DND-41 (cell line): ENCODE measurements around the gene TTC39B.

Source experiments
- ATAC-seq: fragments of 200-7000 bp; cut with Tn5 transposase; 3 replicates; pipeline ENCODE4 v1.9.1; 2021; ENCODE audit warnings: low read depth; ENCODE audit not compliant: insufficient read depth
- DNase-seq: peaks from one replicate; pipeline ENCODE4 v3.0.0-alpha.2; 2020
- H2AFZ ChIP-seq: 2 replicates; pipeline ENCODE4 v1.6.0; 2012; ENCODE audit warnings: low read depth, low read length
- H3K27ac ChIP-seq: 2 replicates; pipeline ENCODE4 v1.5.1; 2012; ENCODE audit warnings: low read length, inconsistent platforms
- H3K27me3 ChIP-seq: fragments of 200-600 bp; sonication (generic); 2 replicates; pipeline ENCODE4 v1.6.0; 2012; ENCODE audit warnings: low read length, mild to moderate bottlenecking, inconsistent platforms; ENCODE audit not compliant: insufficient read depth, poor library complexity
- H3K36me3 ChIP-seq: 2 replicates; pipeline ENCODE4 v1.5.1; 2012; ENCODE audit warnings: low read length, inconsistent platforms; ENCODE audit not compliant: insufficient read depth
- H3K4me1 ChIP-seq: 2 replicates; pipeline ENCODE4 v1.5.1; 2012; ENCODE audit warnings: mild to moderate bottlenecking, low read length; ENCODE audit not compliant: insufficient read depth
- H3K4me2 ChIP-seq: 2 replicates; pipeline ENCODE4 v1.6.0; 2012; ENCODE audit warnings: mild to moderate bottlenecking, moderate library complexity, low read length, inconsistent platforms; ENCODE audit not compliant: insufficient read depth
- H3K4me3 ChIP-seq, 2 experiments: fragments of 200-600 bp in 1 of 2; shearing (Covaris generic) in 1 of 2; 2 replicates each; pipeline ENCODE4 v1.5.1; 2012 to 2016; ENCODE audit warnings: inconsistent platforms in 2 of 2, low read length in 2 of 2, mild to moderate bottlenecking in 2 of 2, low read depth in 1 of 2, moderate library complexity in 1 of 2
- H3K79me2 ChIP-seq: 2 replicates; pipeline ENCODE4 v1.6.0; 2012; ENCODE audit warnings: low read length, inconsistent platforms; ENCODE audit not compliant: insufficient read depth
- H3K9ac ChIP-seq: 2 replicates; pipeline ENCODE4 v1.6.0; 2012; ENCODE audit warnings: low read depth, mild to moderate bottlenecking, inconsistent platforms, low read length, moderate library complexity
- H3K9me3 ChIP-seq: 2 replicates; pipeline ENCODE4 v1.5.1; 2012; ENCODE audit warnings: low read length, moderate library complexity, mild to moderate bottlenecking, inconsistent platforms; ENCODE audit not compliant: insufficient read depth, severe bottlenecking
- H4K20me1 ChIP-seq: 2 replicates; pipeline ENCODE4 v1.6.0; 2012; ENCODE audit warnings: low read length; ENCODE audit not compliant: insufficient read depth
- EZH2 ChIP-seq: IDR thresholded peaks from 3 replicates; pipeline ENCODE4 v1.6.1; 2012; ENCODE audit warnings: borderline replicate concordance, low read depth, mild to moderate bottlenecking, moderate library complexity, low read length, inconsistent platforms; ENCODE audit not compliant: severe bottlenecking
- TF ChIP-seq, protein P1 (sequence below): IDR thresholded peaks from 2 replicates; pipeline ENCODE4 v1.5.1; 2012; ENCODE audit warnings: borderline replicate concordance, low read length, moderate library complexity, mild to moderate bottlenecking; ENCODE audit not compliant: poor library complexity, severe bottlenecking; ENCODE audit errors: extremely low read depth

TTC39B gene

DNA sequence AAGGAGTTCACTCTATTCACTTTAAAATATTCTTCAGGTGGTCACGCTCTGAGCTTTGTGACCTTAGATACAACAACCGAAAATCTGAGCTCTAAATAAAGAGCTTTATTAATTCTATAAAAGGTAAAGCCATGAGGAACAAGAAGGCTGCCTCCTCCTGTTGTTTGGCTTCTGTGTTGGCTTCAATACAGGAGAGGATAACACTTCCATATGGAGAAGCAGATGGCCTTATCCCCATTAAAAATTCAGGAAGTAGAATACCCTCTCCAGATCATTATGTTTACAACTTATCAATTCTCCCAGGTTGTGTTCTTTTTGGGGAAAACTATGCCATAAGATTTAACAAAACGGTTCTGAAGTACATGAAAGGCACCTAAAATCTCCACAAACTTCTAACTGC is 128.4 kb downstream of the TTC39B start:
- ATAC-seq, result no peak
- H3K27ac ChIP-seq, result no peak overlapping the region
- no peaks in the 10 kb centered on the region for H3K79me2 ChIP-seq

DNA sequence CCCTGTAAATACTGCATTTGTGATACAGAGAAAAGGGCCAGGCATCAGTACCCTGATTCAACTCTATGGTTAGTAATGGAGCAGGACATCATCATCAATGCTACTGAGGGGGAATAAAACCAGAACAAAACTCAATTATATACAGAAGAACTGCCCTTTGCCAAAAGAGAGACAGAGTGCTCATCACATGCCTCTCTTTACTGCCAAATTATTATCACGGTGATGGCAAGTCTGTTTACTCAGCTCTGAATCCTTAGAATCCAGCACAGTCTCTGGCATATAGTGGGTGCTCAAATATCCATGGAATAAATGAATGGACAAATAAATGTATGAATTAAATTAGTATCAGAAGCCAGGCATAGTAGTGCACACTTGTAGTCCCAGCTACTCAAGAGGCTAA is 130.2 kb downstream of the TTC39B start:
- Histone ChIP-seq H3K9ac (no peak overlapping the region), H2AFZ (no peak overlapping the region), H3K4me2 (no peak overlapping the region), H3K36me3 (no peaks in the 10 kb centered on the region), H4K20me1 (no peaks in the 10 kb centered on the region), H3K27me3 (no peaks in the 10 kb centered on the region), H3K4me1 (no peaks in the 10 kb centered on the region), H3K27ac (no peak overlapping the region), H3K79me2 (no peaks in the 10 kb centered on the region), H3K9me3 (no peaks in the 10 kb centered on the region), H3K4me3 (no peak overlapping the region)
- ATAC-seq (no peak), DNase-seq (no peak)
- TF ChIP-seq, protein P1, sequence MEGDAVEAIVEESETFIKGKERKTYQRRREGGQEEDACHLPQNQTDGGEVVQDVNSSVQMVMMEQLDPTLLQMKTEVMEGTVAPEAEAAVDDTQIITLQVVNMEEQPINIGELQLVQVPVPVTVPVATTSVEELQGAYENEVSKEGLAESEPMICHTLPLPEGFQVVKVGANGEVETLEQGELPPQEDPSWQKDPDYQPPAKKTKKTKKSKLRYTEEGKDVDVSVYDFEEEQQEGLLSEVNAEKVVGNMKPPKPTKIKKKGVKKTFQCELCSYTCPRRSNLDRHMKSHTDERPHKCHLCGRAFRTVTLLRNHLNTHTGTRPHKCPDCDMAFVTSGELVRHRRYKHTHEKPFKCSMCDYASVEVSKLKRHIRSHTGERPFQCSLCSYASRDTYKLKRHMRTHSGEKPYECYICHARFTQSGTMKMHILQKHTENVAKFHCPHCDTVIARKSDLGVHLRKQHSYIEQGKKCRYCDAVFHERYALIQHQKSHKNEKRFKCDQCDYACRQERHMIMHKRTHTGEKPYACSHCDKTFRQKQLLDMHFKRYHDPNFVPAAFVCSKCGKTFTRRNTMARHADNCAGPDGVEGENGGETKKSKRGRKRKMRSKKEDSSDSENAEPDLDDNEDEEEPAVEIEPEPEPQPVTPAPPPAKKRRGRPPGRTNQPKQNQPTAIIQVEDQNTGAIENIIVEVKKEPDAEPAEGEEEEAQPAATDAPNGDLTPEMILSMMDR, result no peak
- no peak for TF ChIP-seq EZH2

More for the DNA sequence above, 128.4 kb downstream of the TTC39B start:
- no peak for TF ChIP-seq EZH2
- TF ChIP-seq, protein P1, result no peak
- Histone ChIP-seq H3K4me2 (no peak overlapping the region), H3K9me3 (no peaks in the 10 kb centered on the region), H3K4me3 (no peak overlapping the region), H3K36me3 (no peaks in the 10 kb centered on the region), H3K4me1 (no peaks in the 10 kb centered on the region), H3K27me3 (no peaks in the 10 kb centered on the region), H3K9ac (no peak overlapping the region), H4K20me1 (no peaks in the 10 kb centered on the region), H2AFZ (no peak overlapping the region)
- no peak for DNase-seq

DNA sequence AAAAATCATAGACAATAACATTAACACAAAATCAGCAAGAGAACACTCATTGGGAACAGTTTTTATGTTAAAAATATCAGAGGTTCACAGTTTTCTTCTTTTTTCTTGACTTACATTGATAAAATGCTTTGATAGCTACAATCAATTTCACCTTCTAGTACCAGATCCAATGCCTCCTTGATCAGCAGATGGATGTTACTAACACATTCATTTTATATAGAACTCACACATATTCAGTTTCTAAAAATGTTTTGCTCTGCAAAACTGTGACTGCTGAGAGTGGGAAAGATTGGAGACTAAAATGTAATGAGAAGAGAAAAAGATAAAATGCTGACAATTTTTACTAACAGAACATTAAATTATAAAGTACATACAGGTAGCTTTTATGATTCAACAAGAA is 143.1 kb downstream of the TTC39B start:
- H3K79me2 ChIP-seq, result no peaks in the 10 kb centered on the region
- H4K20me1 ChIP-seq, result no peaks in the 10 kb centered on the region
- H3K36me3 ChIP-seq, result no peaks in the 10 kb centered on the region
- no peak for DNase-seq
- no peaks in the 10 kb centered on the region for H3K27me3 ChIP-seq
- H3K27ac ChIP-seq, result no peak overlapping the region
- H3K9ac ChIP-seq, result no peak overlapping the region
- ATAC-seq, result no peak
- H2AFZ ChIP-seq, result no peak overlapping the region
- H3K4me3 ChIP-seq, result no peak overlapping the region
- H3K9me3 ChIP-seq, result no peaks in the 10 kb centered on the region
- H3K4me1 ChIP-seq, result no peaks in the 10 kb centered on the region
- TF ChIP-seq, protein P1, result no peak
- no peak for TF ChIP-seq EZH2
- H3K4me2 ChIP-seq, result no peak overlapping the region

DNA sequence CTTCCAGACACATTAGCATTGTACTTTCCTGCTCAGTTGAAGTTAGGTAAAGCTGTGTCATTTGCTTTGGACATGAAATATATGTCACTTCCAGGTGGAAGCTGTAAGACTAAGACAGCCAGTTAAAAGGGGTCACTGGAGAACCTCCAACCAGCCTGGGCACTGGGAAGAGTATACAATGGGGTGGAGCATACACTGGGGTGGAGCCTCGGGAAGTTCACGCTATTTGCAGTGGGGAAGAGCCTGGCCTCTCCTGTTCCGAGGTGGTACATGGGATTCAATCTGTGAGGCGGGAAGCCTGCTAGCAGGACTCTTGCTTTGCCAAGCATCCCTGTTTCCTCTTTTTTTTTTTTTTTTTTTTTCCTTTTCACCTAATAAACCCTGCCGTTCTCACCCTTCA is 145.3 kb downstream of the TTC39B start:
- ATAC-seq (no peak), DNase-seq (no peak)
- Histone ChIP-seq H2AFZ (no peak overlapping the region), H3K4me3 (no peak overlapping the region), H3K27me3 (no peaks in the 10 kb centered on the region), H3K36me3 (no peaks in the 10 kb centered on the region), H3K9me3 (no peaks in the 10 kb centered on the region), H4K20me1 (no peaks in the 10 kb centered on the region), H3K4me1 (no peaks in the 10 kb centered on the region), H3K4me2 (no peak overlapping the region), H3K79me2 (no peaks in the 10 kb centered on the region), H3K27ac (no peak overlapping the region), H3K9ac (no peak overlapping the region)
- TF ChIP-seq, protein P1, result no peak
- TF ChIP-seq EZH2, result no peak
